Neural cell (in vitro differentiated cells): ENCODE results near the gene ASNSD1. TPM values are rescaled to one million over a fixed set of nuclear protein-coding genes. Genes with fewer than 3 reads are reported as not detected.

Source experiments
- H2AFZ ChIP-seq: fragments of 200-600, 300-800 bp; sonication (generic), shearing (Covaris generic); 2 replicates; pipeline ENCODE4 v1.6.0; 2014; ENCODE audit warnings: low read depth, mild to moderate bottlenecking, antibody characterized with exemption, low read length, moderate library complexity
- H3F3A ChIP-seq: fragments of 200-600 bp; shearing (Covaris generic); 2 replicates; pipeline ENCODE4 v1.6.1; 2016; ENCODE audit warnings: mild to moderate bottlenecking, moderate library complexity, mixed read lengths, antibody characterized with exemption, low read length; ENCODE audit not compliant: insufficient read depth, poor library complexity, severe bottlenecking
- H3K27ac ChIP-seq: fragments of 200-600, 300-800 bp; sonication (generic), shearing (Covaris generic); 2 replicates; pipeline ENCODE4 v1.5.1; 2014; ENCODE audit warnings: mild to moderate bottlenecking, low read length, moderate library complexity
- H3K27me3 ChIP-seq: fragments of 300-800, 200-600 bp; sonication (generic), shearing (Covaris generic); 2 replicates; pipeline ENCODE4 v1.6.0; 2014; ENCODE audit warnings: mild to moderate bottlenecking, low read depth, low read length, moderate library complexity; ENCODE audit not compliant: insufficient read depth
- H3K36me3 ChIP-seq: fragments of 300-800, 200-600 bp; sonication (generic), shearing (Covaris generic); 2 replicates; pipeline ENCODE4 v1.5.1; 2014; ENCODE audit warnings: mild to moderate bottlenecking, antibody characterized with exemption, low read length, moderate library complexity; ENCODE audit not compliant: insufficient read depth
- H3K4me2 ChIP-seq: fragments of 300-800, 200-600 bp; sonication (generic), shearing (Covaris generic); 2 replicates; pipeline ENCODE4 v1.6.0; 2014; ENCODE audit warnings: mild to moderate bottlenecking, low read length
- H3K4me3 ChIP-seq: fragments of 300-800, 200-600 bp; sonication (generic), shearing (Covaris generic); 2 replicates; pipeline ENCODE4 v1.5.1; 2014; ENCODE audit warnings: mild to moderate bottlenecking, low read length, moderate library complexity
- H3K79me2 ChIP-seq: fragments of 200-600 bp; shearing (Covaris generic); replicated peaks from 2 replicates; pipeline ENCODE4 v1.6.0; 2014; ENCODE audit warnings: mild to moderate bottlenecking, low read length, moderate library complexity; ENCODE audit not compliant: insufficient read depth
- H3K9ac ChIP-seq: fragments of 300-800, 200-600 bp; sonication (generic), shearing (Covaris generic); 2 replicates; pipeline ENCODE4 v1.6.1; 2016; ENCODE audit warnings: mild to moderate bottlenecking, low read length, mixed read lengths
- H3K9me2 ChIP-seq: fragments of 200-600 bp; shearing (Covaris generic); 2 replicates; pipeline ENCODE4 v1.6.1; 2016; ENCODE audit warnings: mild to moderate bottlenecking, low read length, mixed read lengths; ENCODE audit not compliant: insufficient read depth
- H3K9me3 ChIP-seq: fragments of 200-600, 300-800 bp; sonication (generic), shearing (Covaris generic); 2 replicates; pipeline ENCODE4 v1.6.1; 2016; ENCODE audit warnings: mild to moderate bottlenecking, mixed run types, low read length, moderate library complexity, mixed read lengths
- H4K20me1 ChIP-seq: fragments of 200-600 bp; shearing (Covaris generic); 2 replicates; pipeline ENCODE4 v1.6.1; 2016; ENCODE audit warnings: mild to moderate bottlenecking, mixed run types; ENCODE audit not compliant: insufficient read depth
- CTCF ChIP-seq: fragments of 450-650 bp; IDR thresholded peaks from 2 replicates; pipeline ENCODE4 v1.5.1; 2014; ENCODE audit warnings: antibody characterized with exemption, mild to moderate bottlenecking, moderate library complexity; ENCODE audit not compliant: poor library complexity, severe bottlenecking
- EP300 ChIP-seq: fragments of 450-650 bp; conservative IDR thresholded peaks from 2 replicates; pipeline ENCODE4 v1.6.1; 2014; ENCODE audit warnings: antibody characterized with exemption, mild to moderate bottlenecking, moderate library complexity; ENCODE audit not compliant: poor library complexity, severe bottlenecking
- EZH2 ChIP-seq: fragments of 200-600, 300-800 bp; shearing (Covaris generic), sonication (generic); IDR thresholded peaks from 2 replicates; pipeline ENCODE4 v1.6.1; 2014; ENCODE audit warnings: antibody characterized with exemption, low read length, borderline replicate concordance, mild to moderate bottlenecking; ENCODE audit not compliant: insufficient read depth, poor library complexity, severe bottlenecking
- MXI1 ChIP-seq: fragments of 450-650 bp; conservative IDR thresholded peaks from 2 replicates; pipeline ENCODE4 v1.6.1; 2014; ENCODE audit warnings: antibody characterized with exemption, mild to moderate bottlenecking; ENCODE audit not compliant: poor library complexity, severe bottlenecking
- POLR2AphosphoS5 ChIP-seq: IDR thresholded peaks from 2 replicates; pipeline ENCODE4 v1.6.1; 2012
- RAD21 ChIP-seq: fragments of 450-650 bp; conservative IDR thresholded peaks from 2 replicates; pipeline ENCODE4 v1.6.1; 2014; ENCODE audit warnings: antibody characterized with exemption, mild to moderate bottlenecking, moderate library complexity
- SMC3 ChIP-seq: fragments of 450-650 bp; conservative IDR thresholded peaks from 2 replicates; pipeline ENCODE4 v1.6.1; 2014; ENCODE audit warnings: antibody characterized with exemption, mild to moderate bottlenecking, moderate library complexity; ENCODE audit not compliant: poor library complexity
- TAF1 ChIP-seq: IDR thresholded peaks from 2 replicates; pipeline ENCODE4 v1.6.1; 2012; ENCODE audit warnings: low read depth
- polyA plus RNA-seq: library from polyadenylated mRNA; depleted of rRNA; stranded (reverse); fragments of >200 nt; gene quantifications from 2 replicates; pipeline ENCODE4 v1.2.3, GENCODE V29; 2014
- TF ChIP-seq, protein P1 (sequence below): IDR thresholded peaks from 2 replicates; pipeline ENCODE4 v1.6.1; 2012; ENCODE audit warnings: borderline replicate concordance

ASNSD1 gene
- polyA plus RNA-seq, 1 donor from 2014 or later, result 94.3 TPM

DNA sequence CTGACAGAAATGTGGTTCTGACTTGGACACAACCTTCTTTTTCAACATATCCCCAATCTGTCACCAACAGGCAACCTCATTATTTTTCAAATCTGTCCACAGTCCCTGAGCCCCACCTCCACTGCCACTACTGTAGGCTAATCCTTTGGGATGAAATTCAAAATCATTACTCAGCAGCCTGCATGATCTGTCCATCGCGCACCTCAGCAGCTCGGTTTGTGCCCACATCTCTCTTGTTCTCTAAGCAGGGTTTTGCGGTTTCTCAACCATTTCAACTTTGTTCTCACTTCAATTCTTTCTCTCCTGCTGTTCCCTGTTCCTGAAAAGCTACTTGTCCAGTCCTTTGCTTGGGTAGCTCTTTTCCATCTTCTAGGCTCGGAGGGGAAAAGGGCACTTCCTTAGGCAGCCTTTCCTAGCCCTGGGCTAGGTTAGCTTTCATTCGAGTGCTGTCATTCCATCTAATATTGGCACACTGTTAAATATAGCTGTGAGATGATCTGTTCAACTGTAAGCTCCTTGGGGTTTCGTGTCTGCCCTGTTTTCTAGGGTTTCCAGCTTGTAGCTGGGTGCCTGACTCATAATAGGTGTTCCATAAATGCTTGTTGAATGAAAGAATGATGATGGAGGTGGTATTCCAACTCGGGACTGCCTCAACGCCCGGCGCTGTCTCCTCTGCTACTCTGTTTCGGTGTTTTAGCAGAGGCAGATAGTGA lies 12.6 kb downstream of the ASNSD1 start:
- no peak overlapping the region for H3K27ac ChIP-seq
- H3F3A ChIP-seq, result no peaks in the 10 kb centered on the region
- no peak overlapping the region for H2AFZ ChIP-seq
- no peak overlapping the region for H3K4me2 ChIP-seq
- no peaks in the 10 kb centered on the region for H3K9me2 ChIP-seq
- no peaks in the 10 kb centered on the region for H3K27me3 ChIP-seq
- no peak overlapping the region for H3K9ac ChIP-seq
- no peaks in the 10 kb centered on the region for H4K20me1 ChIP-seq
- H3K9me3 ChIP-seq, result no peaks in the 10 kb centered on the region
- H3K36me3 ChIP-seq, result peaks cover 4% of the 10 kb centered on the region
- no peak overlapping the region for H3K4me3 ChIP-seq
- TF ChIP-seq POLR2AphosphoS5, result no peak
- TF ChIP-seq EZH2, result no peak
- TF ChIP-seq TAF1, result no peak
- no peak for TF ChIP-seq MXI1
- TF ChIP-seq EP300, result no peak
- no peak for TF ChIP-seq CTCF
- TF ChIP-seq SMC3, result no peak
- TF ChIP-seq, protein P1, sequence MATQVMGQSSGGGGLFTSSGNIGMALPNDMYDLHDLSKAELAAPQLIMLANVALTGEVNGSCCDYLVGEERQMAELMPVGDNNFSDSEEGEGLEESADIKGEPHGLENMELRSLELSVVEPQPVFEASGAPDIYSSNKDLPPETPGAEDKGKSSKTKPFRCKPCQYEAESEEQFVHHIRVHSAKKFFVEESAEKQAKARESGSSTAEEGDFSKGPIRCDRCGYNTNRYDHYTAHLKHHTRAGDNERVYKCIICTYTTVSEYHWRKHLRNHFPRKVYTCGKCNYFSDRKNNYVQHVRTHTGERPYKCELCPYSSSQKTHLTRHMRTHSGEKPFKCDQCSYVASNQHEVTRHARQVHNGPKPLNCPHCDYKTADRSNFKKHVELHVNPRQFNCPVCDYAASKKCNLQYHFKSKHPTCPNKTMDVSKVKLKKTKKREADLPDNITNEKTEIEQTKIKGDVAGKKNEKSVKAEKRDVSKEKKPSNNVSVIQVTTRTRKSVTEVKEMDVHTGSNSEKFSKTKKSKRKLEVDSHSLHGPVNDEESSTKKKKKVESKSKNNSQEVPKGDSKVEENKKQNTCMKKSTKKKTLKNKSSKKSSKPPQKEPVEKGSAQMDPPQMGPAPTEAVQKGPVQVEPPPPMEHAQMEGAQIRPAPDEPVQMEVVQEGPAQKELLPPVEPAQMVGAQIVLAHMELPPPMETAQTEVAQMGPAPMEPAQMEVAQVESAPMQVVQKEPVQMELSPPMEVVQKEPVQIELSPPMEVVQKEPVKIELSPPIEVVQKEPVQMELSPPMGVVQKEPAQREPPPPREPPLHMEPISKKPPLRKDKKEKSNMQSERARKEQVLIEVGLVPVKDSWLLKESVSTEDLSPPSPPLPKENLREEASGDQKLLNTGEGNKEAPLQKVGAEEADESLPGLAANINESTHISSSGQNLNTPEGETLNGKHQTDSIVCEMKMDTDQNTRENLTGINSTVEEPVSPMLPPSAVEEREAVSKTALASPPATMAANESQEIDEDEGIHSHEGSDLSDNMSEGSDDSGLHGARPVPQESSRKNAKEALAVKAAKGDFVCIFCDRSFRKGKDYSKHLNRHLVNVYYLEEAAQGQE, result no peak
- no peak for TF ChIP-seq RAD21
- H3K79me2 ChIP-seq, result no peaks in the 10 kb centered on the region

DNA sequence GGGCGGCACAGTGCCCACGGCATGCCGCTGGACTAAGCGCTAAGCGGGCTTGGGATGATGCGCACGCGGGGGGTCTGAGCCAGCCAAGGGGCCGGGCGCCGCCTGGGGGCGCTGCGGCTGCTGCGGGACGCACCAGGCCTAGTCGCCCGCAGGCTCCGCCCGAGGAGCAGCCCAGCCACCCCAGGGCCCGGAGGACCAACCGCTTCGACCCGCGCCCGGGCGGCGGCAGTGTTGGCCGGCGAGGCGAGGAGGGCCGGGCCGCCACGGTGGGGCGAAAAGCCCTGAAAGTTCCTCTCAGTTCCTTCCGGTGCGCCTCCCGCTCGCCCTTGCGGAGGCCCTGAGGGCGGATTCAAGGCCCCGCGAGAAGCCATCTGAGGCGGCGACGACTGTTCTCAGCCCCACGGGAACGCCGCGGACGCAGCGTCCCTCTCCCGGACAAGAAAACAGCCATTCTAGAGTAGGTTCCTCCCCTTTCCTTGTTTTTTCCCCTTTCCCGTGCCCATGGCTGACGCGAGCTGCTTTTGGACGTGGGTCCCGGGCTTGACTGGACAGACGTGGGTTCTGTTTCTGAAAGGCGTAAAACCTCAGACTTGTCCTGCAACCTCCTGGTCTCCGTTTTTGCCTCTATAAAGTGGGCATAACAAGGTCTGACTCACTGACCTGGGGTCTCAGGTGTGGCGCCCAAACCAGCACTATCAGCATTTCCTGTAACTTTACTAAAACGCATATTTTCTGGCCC lies 13.3 kb downstream of the ASNSD1 start, which contains the start of gene ANKAR:
Gene ANKAR, plus strand, starts transcription at position 297 of the 739 bp plus-strand sequence. CDS start 1,821 bp downstream, outside the sequence.
- Histone ChIP-seq H3K79me2 (no peaks in the 10 kb centered on the region), H3K4me2 (no peak within 1 kb of the TSS), H3K4me3 (peak within 1 kb of the TSS; percentile 38), H2AFZ (no peak within 1 kb of the TSS), H3F3A (no peaks in the 10 kb centered on the region), H3K9ac (no peak within 1 kb of the TSS), H3K27me3 (no peaks in the 10 kb centered on the region), H3K9me3 (no peaks in the 10 kb centered on the region), H3K36me3 (peaks cover 4% of the 10 kb centered on the region), H3K27ac (no peak within 1 kb of the TSS), H4K20me1 (no peaks in the 10 kb centered on the region), H3K9me2 (no peaks in the 10 kb centered on the region)
- TF ChIP-seq CTCF (peak; percentile 36), EP300 (no peak)
